ENCODE data around the gene PLCB1. TPM values are rescaled to one million over a fixed set of nuclear protein-coding genes. Genes with fewer than 3 reads are reported as not detected.

Gene PLCB1
- total and polyA plus RNA-seq, 10 of the 15 experiments (the other 5 are each of a cell fraction or from before 2014, with no cell fraction given) = 0.05 to 5.3 (median 0.17) TPM; not detected in 1

DNA sequence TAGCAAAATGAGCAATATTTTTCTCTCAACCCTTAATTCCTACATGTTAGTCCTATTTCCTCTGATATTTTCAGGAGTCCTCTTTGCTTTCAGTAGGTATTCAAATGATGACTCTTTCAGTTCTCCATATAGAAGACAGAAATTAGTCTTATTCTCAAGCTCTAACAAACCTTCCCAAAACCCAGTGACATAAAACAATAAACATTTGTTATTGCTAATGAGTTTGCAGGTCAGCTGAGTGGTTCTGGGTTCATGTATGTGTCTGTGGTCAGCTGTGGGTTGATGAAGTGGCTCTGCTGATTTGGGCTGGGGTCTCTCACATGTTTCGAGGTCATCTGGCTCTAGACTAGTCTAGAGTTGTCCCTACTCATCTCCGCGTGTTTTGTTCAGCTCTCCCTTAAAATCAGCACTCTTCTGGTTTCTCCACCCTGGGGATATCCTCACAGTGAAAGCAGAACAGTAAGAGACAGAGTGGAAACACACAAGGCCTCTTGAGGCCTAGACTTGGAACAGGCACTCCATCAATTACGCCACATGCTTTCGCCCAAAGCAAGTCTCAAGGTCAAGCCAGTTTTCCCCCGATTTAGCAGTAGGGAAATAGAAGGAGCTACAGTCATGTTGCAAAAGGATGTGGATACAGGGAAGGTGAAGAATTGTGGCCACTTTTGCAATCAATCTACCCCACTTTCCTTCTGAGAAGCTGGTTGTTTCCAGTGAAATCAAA lies 273.0 kb downstream of the PLCB1 start (continued):
- TF ChIP-seq ZNF622 (IDR thresholded peaks at IDR 0.05) = no peak
- TF ChIP-seq, protein P1, sequence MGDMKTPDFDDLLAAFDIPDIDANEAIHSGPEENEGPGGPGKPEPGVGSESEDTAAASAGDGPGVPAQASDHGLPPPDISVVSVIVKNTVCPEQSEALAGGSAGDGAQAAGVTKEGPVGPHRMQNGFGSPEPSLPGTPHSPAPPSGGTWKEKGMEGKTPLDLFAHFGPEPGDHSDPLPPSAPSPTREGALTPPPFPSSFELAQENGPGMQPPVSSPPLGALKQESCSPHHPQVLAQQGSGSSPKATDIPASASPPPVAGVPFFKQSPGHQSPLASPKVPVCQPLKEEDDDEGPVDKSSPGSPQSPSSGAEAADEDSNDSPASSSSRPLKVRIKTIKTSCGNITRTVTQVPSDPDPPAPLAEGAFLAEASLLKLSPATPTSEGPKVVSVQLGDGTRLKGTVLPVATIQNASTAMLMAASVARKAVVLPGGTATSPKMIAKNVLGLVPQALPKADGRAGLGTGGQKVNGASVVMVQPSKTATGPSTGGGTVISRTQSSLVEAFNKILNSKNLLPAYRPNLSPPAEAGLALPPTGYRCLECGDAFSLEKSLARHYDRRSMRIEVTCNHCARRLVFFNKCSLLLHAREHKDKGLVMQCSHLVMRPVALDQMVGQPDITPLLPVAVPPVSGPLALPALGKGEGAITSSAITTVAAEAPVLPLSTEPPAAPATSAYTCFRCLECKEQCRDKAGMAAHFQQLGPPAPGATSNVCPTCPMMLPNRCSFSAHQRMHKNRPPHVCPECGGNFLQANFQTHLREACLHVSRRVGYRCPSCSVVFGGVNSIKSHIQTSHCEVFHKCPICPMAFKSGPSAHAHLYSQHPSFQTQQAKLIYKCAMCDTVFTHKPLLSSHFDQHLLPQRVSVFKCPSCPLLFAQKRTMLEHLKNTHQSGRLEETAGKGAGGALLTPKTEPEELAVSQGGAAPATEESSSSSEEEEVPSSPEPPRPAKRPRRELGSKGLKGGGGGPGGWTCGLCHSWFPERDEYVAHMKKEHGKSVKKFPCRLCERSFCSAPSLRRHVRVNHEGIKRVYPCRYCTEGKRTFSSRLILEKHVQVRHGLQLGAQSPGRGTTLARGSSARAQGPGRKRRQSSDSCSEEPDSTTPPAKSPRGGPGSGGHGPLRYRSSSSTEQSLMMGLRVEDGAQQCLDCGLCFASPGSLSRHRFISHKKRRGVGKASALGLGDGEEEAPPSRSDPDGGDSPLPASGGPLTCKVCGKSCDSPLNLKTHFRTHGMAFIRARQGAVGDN (IDR thresholded peaks at IDR 0.05) = peak; percentile 97
- TF ChIP-seq FOS (IDR thresholded peaks at IDR 0.05; ENCODE audit: borderline replicate concordance, extremely low read depth, insufficient read length) = no peak
- peak; percentile 55 for TF ChIP-seq SMAD1 (IDR thresholded peaks at IDR 0.05; ENCODE audit: low read depth, partially characterized antibody)
- TF ChIP-seq MYB (IDR thresholded peaks at IDR 0.05; ENCODE audit: borderline replicate concordance, low read depth, low read length) = no peak
- no peak for TF ChIP-seq ASH2L (IDR thresholded peaks at IDR 0.05; ENCODE audit: borderline replicate concordance, low read depth)
- peak; percentile 59; the same call in 1 of the 2 replicates for TF ChIP-seq NFIC (IDR thresholded peaks at IDR 0.05; ENCODE audit: low read depth, low read length)
- no peak for TF ChIP-seq TAF1 (IDR thresholded peaks at IDR 0.05; ENCODE audit: borderline replicate concordance, low read depth, low read length)
- peak; percentile 36 for TF ChIP-seq JUNB (IDR thresholded peaks at IDR 0.05)
- TF ChIP-seq NFYB (IDR thresholded peaks at IDR 0.05; ENCODE audit: insufficient read depth, low read depth, low read length) = no peak
- TF ChIP-seq JUND (IDR thresholded peaks at IDR 0.05; ENCODE audit: low read depth, low read length) = no peak
- TF ChIP-seq, protein P2, sequence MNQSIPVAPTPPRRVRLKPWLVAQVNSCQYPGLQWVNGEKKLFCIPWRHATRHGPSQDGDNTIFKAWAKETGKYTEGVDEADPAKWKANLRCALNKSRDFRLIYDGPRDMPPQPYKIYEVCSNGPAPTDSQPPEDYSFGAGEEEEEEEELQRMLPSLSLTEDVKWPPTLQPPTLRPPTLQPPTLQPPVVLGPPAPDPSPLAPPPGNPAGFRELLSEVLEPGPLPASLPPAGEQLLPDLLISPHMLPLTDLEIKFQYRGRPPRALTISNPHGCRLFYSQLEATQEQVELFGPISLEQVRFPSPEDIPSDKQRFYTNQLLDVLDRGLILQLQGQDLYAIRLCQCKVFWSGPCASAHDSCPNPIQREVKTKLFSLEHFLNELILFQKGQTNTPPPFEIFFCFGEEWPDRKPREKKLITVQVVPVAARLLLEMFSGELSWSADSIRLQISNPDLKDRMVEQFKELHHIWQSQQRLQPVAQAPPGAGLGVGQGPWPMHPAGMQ (IDR thresholded peaks at IDR 0.05; ENCODE audit: borderline replicate concordance) = no peak
- 0 out of 2 replicates have a peak, but pooled peaks have one; percentile 11 for TF ChIP-seq ZNF24 (IDR thresholded peaks at IDR 0.05)
- TF ChIP-seq SP1 (IDR thresholded peaks at IDR 0.05; ENCODE audit: low read depth, low read length) = no peak
- TF ChIP-seq, protein P3, sequence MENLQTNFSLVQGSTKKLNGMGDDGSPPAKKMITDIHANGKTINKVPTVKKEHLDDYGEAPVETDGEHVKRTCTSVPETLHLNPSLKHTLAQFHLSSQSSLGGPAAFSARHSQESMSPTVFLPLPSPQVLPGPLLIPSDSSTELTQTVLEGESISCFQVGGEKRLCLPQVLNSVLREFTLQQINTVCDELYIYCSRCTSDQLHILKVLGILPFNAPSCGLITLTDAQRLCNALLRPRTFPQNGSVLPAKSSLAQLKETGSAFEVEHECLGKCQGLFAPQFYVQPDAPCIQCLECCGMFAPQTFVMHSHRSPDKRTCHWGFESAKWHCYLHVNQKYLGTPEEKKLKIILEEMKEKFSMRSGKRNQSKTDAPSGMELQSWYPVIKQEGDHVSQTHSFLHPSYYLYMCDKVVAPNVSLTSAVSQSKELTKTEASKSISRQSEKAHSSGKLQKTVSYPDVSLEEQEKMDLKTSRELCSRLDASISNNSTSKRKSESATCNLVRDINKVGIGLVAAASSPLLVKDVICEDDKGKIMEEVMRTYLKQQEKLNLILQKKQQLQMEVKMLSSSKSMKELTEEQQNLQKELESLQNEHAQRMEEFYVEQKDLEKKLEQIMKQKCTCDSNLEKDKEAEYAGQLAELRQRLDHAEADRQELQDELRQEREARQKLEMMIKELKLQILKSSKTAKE (IDR thresholded peaks at IDR 0.05; ENCODE audit: low read depth, poor library complexity, severe bottlenecking) = peak; percentile 43
- TF ChIP-seq EP300 (IDR thresholded peaks at IDR 0.05; ENCODE audit: borderline replicate concordance in 1 of 2, control insufficient read depth in 1 of 2, low read depth in 2 of 2, low read length in 2 of 2) = peak; percentile 50 to 65; a peak in 2 of 4 replicates
- TF ChIP-seq HDAC6 (IDR thresholded peaks at IDR 0.05; ENCODE audit: unreplicated experiment) = no peak
